HL-60 (cell line): ENCODE results near the gene PLA2R1.

Experiments used
- DNase-seq, 2 experiments: peaks; one replicate each; pipeline ENCODE4 v3.0.0-alpha.2; 2010 to 2020; ENCODE audit warnings: low read depth in 1 of 2, low spot score in 1 of 2
- H3K27ac ChIP-seq: fragments of 250-450 bp; sonication (Bioruptor Pico); replicated peaks from 2 replicates; pipeline ENCODE4 v1.5.1; 2020; ENCODE audit warnings: mild to moderate bottlenecking, moderate library complexity
- H3K27me3 ChIP-seq: fragments of 250-450 bp; sonication (Bioruptor Pico); 2 replicates; pipeline ENCODE4 v1.5.1; 2021; ENCODE audit warnings: mild to moderate bottlenecking, moderate library complexity; ENCODE audit not compliant: insufficient read depth, poor library complexity, severe bottlenecking
- H3K4me3 ChIP-seq: replicated peaks from 2 replicates; pipeline ENCODE4 v1.5.1; 2011; ENCODE audit warnings: mild to moderate bottlenecking, control low read depth, low read length; ENCODE audit not compliant: insufficient read depth
- GABPA ChIP-seq: IDR thresholded peaks from 2 replicates; pipeline ENCODE4 v1.6.1; 2012; ENCODE audit warnings: low read depth
- POLR2AphosphoS5 ChIP-seq: IDR thresholded peaks from 2 replicates; pipeline ENCODE4 v1.6.1; 2012; ENCODE audit warnings: low read depth
- REST ChIP-seq: IDR thresholded peaks from 2 replicates; pipeline ENCODE4 v1.6.1; 2012; ENCODE audit warnings: low read depth; ENCODE audit not compliant: insufficient replicate concordance
- SPI1 ChIP-seq: IDR thresholded peaks from 2 replicates; pipeline ENCODE4 v1.6.1; 2012; ENCODE audit warnings: low read depth, mild to moderate bottlenecking, borderline replicate concordance
- TF ChIP-seq, protein P1 (sequence below): IDR thresholded peaks from one replicate; pipeline ENCODE4 v1.5.1; 2011; ENCODE audit warnings: low read length, control low read depth, inconsistent platforms; ENCODE audit not compliant: insufficient read depth

PLA2R1 gene

GRCh38 chr2:159989249-159989648 is 73.2 kb downstream of the PLA2R1 start:
- no peak overlapping the region for H3K27ac ChIP-seq
- H3K4me3 ChIP-seq = no peak overlapping the region
- no peaks in the 10 kb centered on the region for H3K27me3 ChIP-seq
- TF ChIP-seq REST = no peak
- TF ChIP-seq, protein P1, sequence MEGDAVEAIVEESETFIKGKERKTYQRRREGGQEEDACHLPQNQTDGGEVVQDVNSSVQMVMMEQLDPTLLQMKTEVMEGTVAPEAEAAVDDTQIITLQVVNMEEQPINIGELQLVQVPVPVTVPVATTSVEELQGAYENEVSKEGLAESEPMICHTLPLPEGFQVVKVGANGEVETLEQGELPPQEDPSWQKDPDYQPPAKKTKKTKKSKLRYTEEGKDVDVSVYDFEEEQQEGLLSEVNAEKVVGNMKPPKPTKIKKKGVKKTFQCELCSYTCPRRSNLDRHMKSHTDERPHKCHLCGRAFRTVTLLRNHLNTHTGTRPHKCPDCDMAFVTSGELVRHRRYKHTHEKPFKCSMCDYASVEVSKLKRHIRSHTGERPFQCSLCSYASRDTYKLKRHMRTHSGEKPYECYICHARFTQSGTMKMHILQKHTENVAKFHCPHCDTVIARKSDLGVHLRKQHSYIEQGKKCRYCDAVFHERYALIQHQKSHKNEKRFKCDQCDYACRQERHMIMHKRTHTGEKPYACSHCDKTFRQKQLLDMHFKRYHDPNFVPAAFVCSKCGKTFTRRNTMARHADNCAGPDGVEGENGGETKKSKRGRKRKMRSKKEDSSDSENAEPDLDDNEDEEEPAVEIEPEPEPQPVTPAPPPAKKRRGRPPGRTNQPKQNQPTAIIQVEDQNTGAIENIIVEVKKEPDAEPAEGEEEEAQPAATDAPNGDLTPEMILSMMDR = no peak
- TF ChIP-seq SPI1 = no peak
- TF ChIP-seq POLR2AphosphoS5 = no peak
- no peak for TF ChIP-seq GABPA
- no peak for DNase-seq

DNA sequence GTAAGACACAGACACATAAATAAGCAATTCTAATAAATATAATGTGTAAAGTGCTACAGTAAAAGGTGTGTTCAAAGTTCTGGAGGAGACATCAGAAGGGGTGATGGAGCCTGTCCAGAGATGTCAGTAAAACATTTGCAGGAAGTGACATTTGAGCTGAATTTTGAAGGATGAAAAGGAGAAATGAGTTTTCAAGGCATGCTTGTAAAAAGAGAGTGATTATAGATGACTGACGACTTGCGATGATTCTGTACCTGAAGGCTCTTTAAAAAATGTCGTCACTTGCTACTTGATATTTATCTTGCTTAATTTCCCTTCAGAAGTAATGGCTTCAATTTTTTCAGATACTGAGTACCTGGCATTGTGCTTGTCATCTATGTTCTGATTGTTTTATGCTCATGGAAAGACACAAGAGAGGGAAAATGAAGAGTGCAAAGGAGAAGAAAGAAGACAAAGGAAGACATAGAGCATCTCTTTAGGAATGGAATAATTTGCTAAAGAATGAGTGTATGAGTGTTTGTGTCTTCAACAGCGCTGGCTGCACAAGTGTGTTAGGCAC is 73.9 kb downstream of the PLA2R1 start:
- no peak overlapping the region for H3K27ac ChIP-seq
- no peak for DNase-seq
- TF ChIP-seq GABPA = no peak
- TF ChIP-seq, protein P1 = no peak
- TF ChIP-seq SPI1 = no peak
- TF ChIP-seq REST = no peak
- TF ChIP-seq POLR2AphosphoS5 = no peak
- no peaks in the 10 kb centered on the region for H3K27me3 ChIP-seq
- H3K4me3 ChIP-seq = no peak overlapping the region

- TF ChIP-seq REST = no peak
- TF ChIP-seq, protein P1 = no peak
- no peak for TF ChIP-seq GABPA
- TF ChIP-seq SPI1 = no peak
- no peak for TF ChIP-seq POLR2AphosphoS5
- Histone ChIP-seq H3K4me3 (no peak overlapping the region), H3K27me3 (no peaks in the 10 kb centered on the region), H3K27ac (no peak overlapping the region)
- no peak for DNase-seq
Measured at GRCh38 chr2:159987181-159987580, 75.2 kb downstream of the PLA2R1 start.
